GM18498 (cell line): ENCODE data around the gene IRF3.

ENCODE experiments used
- ATAC-seq: cut with Tn5 transposase; IDR thresholded peaks from one replicate; pipeline ENCODE4 v1.9.1; 2021; ENCODE audit warnings: mild to moderate bottlenecking, moderate library complexity; ENCODE audit not compliant: unreplicated experiment

IRF3 gene

GRCh38 chr19:49665351-49666119, at the start of gene IRF3, which contains the start of gene BCL2L12:
TSS of gene IRF3 (minus strand) at chr19:49665857. CDS start at chr19:49664838, 1,019 bp downstream.
TSS of gene BCL2L12 (plus strand) at chr19:49665933. CDS start at chr19:49666693, 760 bp downstream.
- ATAC-seq: peak; percentile 86

- ATAC-seq: no peak
Measured at GRCh38 chr19:49713236-49713845, 47.7 kb upstream of the IRF3 start.

- no peak for ATAC-seq
Measured at GRCh38 chr19:49712397-49712859, 46.8 kb upstream of the IRF3 start.

- ATAC-seq: no peak
Measured at GRCh38 chr19:49710372-49710951, 44.8 kb upstream of the IRF3 start.

- ATAC-seq: no peak
Measured at GRCh38 chr19:49705919-49706318, 40.3 kb upstream of the IRF3 start.

GRCh38 chr19:49704888-49705642, 39.4 kb upstream of the IRF3 start:
- ATAC-seq: no peak

- no peak for ATAC-seq
Measured at GRCh38 chr19:49701271-49701786, 35.7 kb upstream of the IRF3 start.

- ATAC-seq: no peak
Measured at GRCh38 chr19:49700563-49700962, 34.9 kb upstream of the IRF3 start.

GRCh38 chr19:49699364-49699763, 33.7 kb upstream of the IRF3 start:
- ATAC-seq: no peak

GRCh38 chr19:49696865-49697264, 31.2 kb upstream of the IRF3 start:
- no peak for ATAC-seq

- no peak for ATAC-seq
Measured at GRCh38 chr19:49696115-49696514, 30.5 kb upstream of the IRF3 start.

- ATAC-seq: no peak
Measured at GRCh38 chr19:49692147-49692506, 26.5 kb upstream of the IRF3 start.

- ATAC-seq: no peak
Measured at GRCh38 chr19:49691243-49692146, 25.8 kb upstream of the IRF3 start.

- no peak for ATAC-seq
Measured at GRCh38 chr19:49690656-49691242, 25.1 kb upstream of the IRF3 start, which contains the start of gene CPT1C. TSS of gene CPT1C (plus strand) at chr19:49691116. CDS start at chr19:49692253, 1,137 bp downstream.

- ATAC-seq: no peak
Measured at GRCh38 chr19:49690079-49690655, 24.5 kb upstream of the IRF3 start.

- no peak for ATAC-seq
Measured at GRCh38 chr19:49689133-49690078, 23.7 kb upstream of the IRF3 start, which contains the start of gene ADM5. TSS of gene ADM5 (plus strand) at chr19:49689594. CDS start at chr19:49689838, 244 bp downstream.

- no peak for ATAC-seq
Measured at GRCh38 chr19:49688531-49689132, 23.0 kb upstream of the IRF3 start.
